NCI-H526 (cell line): Measurements from ENCODE around the gene MTMR12.

Experiments used
- DNase-seq, 2 experiments: peaks; one replicate each; lab custom pipeline; 2025; lab: John Stamatoyannopoulos, UW

The MTMR12 gene

GRCh38 chr5:32312595-32313332 lies at the start of gene MTMR12:
MTMR12 (minus strand) TSS chr5:32312939; CDS start chr5:32312838, 101 bp downstream.
- DNase-seq = peak; percentile 100

DNA sequence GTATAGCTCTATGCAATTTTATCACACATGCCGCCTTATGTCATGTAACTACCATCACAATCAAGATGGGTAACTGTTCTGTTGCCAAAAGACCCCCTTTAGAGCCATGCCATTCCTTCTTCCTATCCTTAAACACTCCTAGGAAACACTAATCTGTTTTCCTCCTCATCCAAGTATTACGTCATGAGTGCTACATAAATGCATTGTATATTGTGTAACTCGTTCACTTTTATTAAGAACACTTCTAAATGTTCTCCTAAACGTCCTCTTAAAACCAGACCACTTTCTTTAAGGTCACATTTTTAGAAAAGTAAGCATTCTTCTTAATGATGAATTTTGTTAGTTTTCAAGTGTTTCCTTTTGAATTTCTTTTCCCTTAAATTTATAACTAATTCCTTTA lies 49.8 kb upstream of the MTMR12 start:
- no peak for DNase-seq

DNA sequence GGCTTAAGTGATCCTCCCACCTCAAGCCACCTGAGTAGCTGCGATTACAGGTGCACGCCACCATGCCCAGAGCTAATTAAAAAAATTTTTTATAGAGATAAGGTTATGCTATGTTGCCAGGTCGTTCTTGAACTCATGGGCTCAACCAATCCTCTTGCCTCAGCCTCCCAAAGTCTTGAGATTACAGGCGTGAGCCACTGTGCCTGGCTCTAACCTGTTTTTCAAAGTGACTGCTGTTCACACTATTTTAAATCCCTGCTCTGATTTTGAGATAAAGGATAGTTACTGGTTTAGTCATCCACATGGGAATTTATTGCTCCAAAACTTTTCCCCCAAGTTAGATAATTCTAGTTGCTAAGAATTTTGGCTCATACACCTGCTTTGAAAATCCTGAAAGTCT lies 48.2 kb upstream of the MTMR12 start:
- no peak for DNase-seq

- no peak for DNase-seq
Measured at GRCh38 chr5:32358611-32359010, 45.9 kb upstream of the MTMR12 start.

- DNase-seq = no peak
Measured at GRCh38 chr5:32357658-32358057, 44.9 kb upstream of the MTMR12 start.

GRCh38 chr5:32355686-32356085 lies 42.9 kb upstream of the MTMR12 start:
- no peak for DNase-seq

GRCh38 chr5:32353420-32353819 lies 40.7 kb upstream of the MTMR12 start:
- no peak for DNase-seq

- DNase-seq = no peak
Measured at GRCh38 chr5:32352685-32353084, 39.9 kb upstream of the MTMR12 start.

- DNase-seq = no peak
Measured at GRCh38 chr5:32346869-32347268, 34.1 kb upstream of the MTMR12 start.

- DNase-seq = no peak
Measured at GRCh38 chr5:32343058-32343672, 30.4 kb upstream of the MTMR12 start.

GRCh38 chr5:32342656-32343055 lies 29.9 kb upstream of the MTMR12 start:
- no peak for DNase-seq

DNA sequence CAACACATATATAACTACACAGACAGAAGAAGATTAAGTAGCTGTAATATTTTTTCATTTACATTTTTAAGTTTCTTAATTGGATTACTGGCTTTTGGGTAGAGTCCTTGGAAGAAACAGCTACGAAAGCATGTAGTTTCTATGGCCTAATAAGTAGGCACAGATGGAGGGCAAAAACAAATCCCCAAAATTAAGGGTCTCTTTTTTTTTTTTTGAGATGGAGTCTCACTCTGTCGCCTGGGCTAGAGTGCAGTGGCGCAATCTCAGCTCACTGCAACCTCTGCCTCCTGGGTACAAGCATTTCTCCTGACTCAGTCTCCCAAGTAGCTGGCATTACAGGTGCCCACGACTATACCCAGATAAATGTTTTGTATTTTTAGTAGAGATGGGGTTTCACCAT lies 27.1 kb upstream of the MTMR12 start:
- no peak for DNase-seq

GRCh38 chr5:32339198-32339597 lies 26.5 kb upstream of the MTMR12 start:
- peak in 1 of 2 experiments; percentile 39 for DNase-seq

- no peak for DNase-seq
Measured at GRCh38 chr5:32332966-32333365, 20.2 kb upstream of the MTMR12 start.

GRCh38 chr5:32332361-32332760 lies 19.6 kb upstream of the MTMR12 start:
- no peak for DNase-seq

GRCh38 chr5:32331935-32332274 lies 19.2 kb upstream of the MTMR12 start:
- peak; percentile 53 to 61 for DNase-seq

DNA sequence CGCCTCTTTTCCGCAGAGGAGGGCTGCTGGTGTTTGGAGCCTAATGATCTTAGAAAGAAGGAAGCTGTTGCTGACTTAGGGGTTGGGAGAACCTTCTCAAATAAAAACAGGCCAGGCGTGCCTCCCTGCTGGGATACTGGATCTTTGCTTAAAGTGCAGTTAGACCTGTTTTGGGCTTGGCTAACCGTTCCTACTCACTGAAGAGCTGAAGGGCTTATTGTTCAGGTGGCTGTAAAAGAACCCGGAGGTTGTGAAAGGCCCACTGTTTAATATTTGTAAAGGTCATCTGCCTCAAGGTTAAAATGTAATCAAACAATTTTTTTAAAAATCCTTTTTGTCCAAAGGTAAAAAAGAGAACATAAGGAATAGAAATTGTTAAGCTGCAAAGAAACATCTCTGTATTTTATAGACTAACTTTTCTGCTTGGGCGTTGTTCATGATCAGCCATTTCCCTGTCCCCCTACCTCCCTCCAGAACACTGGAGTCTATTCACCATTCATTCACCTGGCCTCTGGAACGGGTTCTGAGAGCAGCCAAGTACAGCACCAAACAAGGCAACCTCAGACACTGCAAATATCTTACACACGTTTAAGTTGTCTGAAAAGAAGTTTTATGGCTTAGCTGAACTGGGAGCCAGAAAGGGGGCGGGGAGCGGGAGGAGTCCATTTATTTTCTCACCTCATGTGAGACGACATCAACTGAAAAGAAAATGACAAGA lies 18.6 kb upstream of the MTMR12 start:
- DNase-seq = peak; percentile 85 to 87

- DNase-seq = peak in 1 of 2 experiments; percentile 13
Measured at GRCh38 chr5:32330126-32330971, 17.6 kb upstream of the MTMR12 start.

- DNase-seq = peak; percentile 60 to 91
Measured at GRCh38 chr5:32329395-32329834, 16.7 kb upstream of the MTMR12 start.

GRCh38 chr5:32326216-32326772 lies 13.6 kb upstream of the MTMR12 start:
- DNase-seq = no peak

GRCh38 chr5:32325616-32326015 lies 12.9 kb upstream of the MTMR12 start:
- DNase-seq = no peak

- DNase-seq = no peak
Measured at GRCh38 chr5:32325062-32325461, 12.3 kb upstream of the MTMR12 start.
